Measurements from ENCODE around the gene SAMD4A. TPM values are rescaled to one million over a fixed set of nuclear protein-coding genes. Genes with fewer than 3 reads are reported as not detected.

The SAMD4A gene
- total RNA-seq, 1 donor from 2014 or later = 4.7 TPM

DNA sequence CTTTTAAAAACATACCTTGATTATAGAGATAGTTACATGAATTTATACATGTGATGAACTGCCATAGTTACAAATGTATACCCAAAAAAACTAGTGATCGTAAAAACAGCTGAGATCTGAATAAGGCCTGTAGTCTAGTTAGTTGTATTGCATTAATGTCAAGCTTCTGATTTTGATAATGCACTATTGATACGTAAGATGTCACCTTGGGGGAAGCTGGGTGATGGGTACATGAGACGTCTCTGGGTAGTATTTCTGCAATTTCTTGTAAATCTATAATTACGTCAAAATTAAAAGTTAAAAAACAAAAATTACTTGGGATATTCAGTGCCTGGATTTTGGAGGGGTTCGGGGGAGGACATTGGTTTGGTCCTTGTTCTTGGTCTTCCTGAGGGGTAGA lies 144.4 kb downstream of the SAMD4A start:
- H3K9me3 Mint-ChIP-seq = peaks cover 2% of the 10 kb centered on the region
- no peak overlapping the region for H3K27ac Mint-ChIP-seq (ENCODE audit: unreplicated experiment)
- no peaks in the 10 kb centered on the region for H3K4me1 Mint-ChIP-seq
- no peak overlapping the region for H3K4me3 Mint-ChIP-seq
- no peak for DNase-seq (ENCODE audit: low read depth, low spot score)
- no peaks in the 10 kb centered on the region for H3K36me3 Mint-ChIP-seq (ENCODE audit: low read depth)
- H3K27me3 Mint-ChIP-seq (ENCODE audit: low read depth) = no peaks in the 10 kb centered on the region
- TF ChIP-seq, protein P1, sequence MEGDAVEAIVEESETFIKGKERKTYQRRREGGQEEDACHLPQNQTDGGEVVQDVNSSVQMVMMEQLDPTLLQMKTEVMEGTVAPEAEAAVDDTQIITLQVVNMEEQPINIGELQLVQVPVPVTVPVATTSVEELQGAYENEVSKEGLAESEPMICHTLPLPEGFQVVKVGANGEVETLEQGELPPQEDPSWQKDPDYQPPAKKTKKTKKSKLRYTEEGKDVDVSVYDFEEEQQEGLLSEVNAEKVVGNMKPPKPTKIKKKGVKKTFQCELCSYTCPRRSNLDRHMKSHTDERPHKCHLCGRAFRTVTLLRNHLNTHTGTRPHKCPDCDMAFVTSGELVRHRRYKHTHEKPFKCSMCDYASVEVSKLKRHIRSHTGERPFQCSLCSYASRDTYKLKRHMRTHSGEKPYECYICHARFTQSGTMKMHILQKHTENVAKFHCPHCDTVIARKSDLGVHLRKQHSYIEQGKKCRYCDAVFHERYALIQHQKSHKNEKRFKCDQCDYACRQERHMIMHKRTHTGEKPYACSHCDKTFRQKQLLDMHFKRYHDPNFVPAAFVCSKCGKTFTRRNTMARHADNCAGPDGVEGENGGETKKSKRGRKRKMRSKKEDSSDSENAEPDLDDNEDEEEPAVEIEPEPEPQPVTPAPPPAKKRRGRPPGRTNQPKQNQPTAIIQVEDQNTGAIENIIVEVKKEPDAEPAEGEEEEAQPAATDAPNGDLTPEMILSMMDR (conservative IDR thresholded peaks at IDR 0.05) = no peak

DNA sequence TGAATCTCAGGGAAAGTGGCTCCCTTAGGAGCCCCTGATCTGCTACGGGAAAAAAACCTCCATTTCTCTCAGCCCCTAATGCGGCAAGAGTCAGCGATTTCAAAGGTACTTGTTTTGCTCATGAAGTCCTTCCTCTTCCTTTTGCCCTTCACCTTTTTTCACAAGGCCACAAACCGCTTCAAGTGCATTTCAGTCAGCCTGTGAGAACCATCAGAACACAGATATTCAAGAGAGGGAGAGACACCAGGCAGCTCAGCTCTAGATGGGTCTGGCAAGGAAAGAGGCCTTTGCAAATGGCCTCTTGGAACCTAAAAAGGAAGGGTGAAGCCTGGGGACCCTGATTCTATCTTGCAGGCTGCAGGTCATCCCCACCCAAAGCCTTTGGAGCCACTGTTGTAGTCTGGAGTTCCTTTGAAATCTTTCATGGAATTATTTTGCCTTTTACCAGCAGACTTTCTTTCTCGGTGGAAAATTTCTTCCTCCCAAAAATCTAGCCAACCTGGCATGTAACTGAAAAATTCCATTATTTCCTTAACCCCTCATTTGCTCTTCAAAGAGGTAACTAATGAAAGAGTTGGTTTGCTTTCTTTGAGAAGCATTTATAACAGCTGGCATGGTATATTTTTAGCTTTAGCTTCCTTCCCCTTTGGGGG lies 145.0 kb downstream of the SAMD4A start:
- H3K4me3 Mint-ChIP-seq = no peak overlapping the region
- H3K27ac Mint-ChIP-seq (ENCODE audit: unreplicated experiment) = no peak overlapping the region
- TF ChIP-seq, protein P1 (conservative IDR thresholded peaks at IDR 0.05) = no peak
- H3K4me1 Mint-ChIP-seq = no peaks in the 10 kb centered on the region
- H3K27me3 Mint-ChIP-seq (ENCODE audit: low read depth) = no peaks in the 10 kb centered on the region
- no peak for DNase-seq (ENCODE audit: low read depth, low spot score)
- no peaks in the 10 kb centered on the region for H3K36me3 Mint-ChIP-seq (ENCODE audit: low read depth)
- peaks cover 2% of the 10 kb centered on the region for H3K9me3 Mint-ChIP-seq

DNA sequence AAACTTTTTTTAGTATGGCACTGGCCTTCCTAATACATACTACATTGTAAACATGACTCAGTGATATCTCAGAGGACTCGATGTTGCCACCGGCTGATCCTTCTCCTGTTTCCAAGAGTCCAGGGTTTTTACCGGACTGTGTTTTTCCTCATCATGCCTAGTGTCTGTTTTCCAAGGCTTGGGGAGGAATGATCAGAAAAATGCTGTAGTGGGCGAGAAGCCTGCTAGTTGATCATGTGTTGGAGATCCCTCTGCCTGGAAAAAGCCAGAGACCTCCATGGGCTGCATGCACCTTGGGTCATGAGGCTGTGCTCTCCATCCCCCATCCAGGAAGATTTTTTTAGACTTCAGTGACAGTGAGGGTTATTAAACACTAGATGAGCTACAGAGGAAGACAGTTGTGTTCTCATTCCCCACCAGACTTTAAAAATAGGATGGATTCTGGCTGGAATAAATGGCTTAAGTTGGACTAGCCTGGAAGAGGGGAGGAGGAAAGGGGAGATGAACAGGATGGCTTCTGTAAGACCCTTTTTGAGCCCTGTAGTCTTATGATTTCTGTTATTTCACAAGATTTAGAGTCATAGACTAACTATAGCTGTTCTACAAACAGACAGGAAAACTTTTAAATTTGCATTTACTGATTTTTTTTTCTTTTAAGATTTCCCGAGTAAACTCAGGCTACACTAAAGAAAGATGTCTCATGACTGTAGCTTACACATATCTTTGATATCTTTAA lies 145.7 kb downstream of the SAMD4A start:
- TF ChIP-seq, protein P1 (conservative IDR thresholded peaks at IDR 0.05) = no peak
- no peak overlapping the region for H3K4me3 Mint-ChIP-seq
- no peaks in the 10 kb centered on the region for H3K4me1 Mint-ChIP-seq
- no peaks in the 10 kb centered on the region for H3K36me3 Mint-ChIP-seq (ENCODE audit: low read depth)
- H3K27me3 Mint-ChIP-seq (ENCODE audit: low read depth) = no peaks in the 10 kb centered on the region
- no peak overlapping the region for H3K27ac Mint-ChIP-seq (ENCODE audit: unreplicated experiment)
- no peak for DNase-seq (ENCODE audit: low read depth, low spot score)
- peaks cover 2% of the 10 kb centered on the region for H3K9me3 Mint-ChIP-seq

DNA sequence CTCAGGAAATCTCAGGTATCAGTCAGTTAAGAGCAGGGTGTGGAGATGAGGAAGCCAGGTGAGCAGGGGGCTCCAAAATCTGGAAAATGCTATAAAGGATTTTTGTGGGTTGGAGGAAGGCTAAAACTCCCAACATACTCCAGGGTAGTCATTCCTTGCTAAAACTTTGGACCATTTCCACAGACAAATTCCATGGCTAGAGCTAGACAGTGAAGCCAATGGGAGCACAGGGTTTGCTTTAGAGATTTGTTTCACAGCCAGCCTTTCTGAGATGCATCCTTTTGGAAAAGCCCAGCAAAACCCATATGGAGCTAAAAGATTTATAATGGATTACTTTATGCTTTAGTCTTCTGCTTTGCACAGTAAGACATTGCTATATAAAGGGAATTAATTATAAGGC lies 146.5 kb downstream of the SAMD4A start:
- Mint-ChIP-seq H3K4me1 (peaks cover 6% of the 10 kb centered on the region), H3K27ac (ENCODE audit: unreplicated experiment) (no peak overlapping the region), H3K27me3 (ENCODE audit: low read depth) (no peaks in the 10 kb centered on the region), H3K4me3 (no peak overlapping the region), H3K36me3 (ENCODE audit: low read depth) (no peaks in the 10 kb centered on the region), H3K9me3 (peaks cover 2% of the 10 kb centered on the region)
- TF ChIP-seq, protein P1 (conservative IDR thresholded peaks at IDR 0.05) = no peak
- no peak for DNase-seq (ENCODE audit: low read depth, low spot score)

DNA sequence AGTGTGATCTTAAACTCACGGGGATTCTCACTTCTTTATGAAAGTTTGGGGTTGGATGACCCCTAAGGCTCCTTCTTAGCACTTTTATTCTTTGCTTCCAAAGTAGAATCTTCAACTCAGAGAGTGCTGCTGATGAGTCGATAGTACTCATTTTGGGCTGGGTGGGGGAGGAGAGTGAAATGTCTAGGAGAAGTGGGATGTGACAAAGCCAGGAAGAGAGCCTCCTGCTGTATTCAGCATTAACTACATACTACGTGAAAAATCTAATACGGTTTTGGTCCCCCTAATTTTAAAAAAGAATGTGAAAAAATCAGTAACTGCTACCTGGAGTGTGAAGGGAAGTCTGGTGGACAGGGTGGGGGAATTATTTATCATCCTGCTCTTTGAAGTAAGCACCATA lies 148.3 kb downstream of the SAMD4A start:
- Mint-ChIP-seq H3K4me1 (peaks cover 7% of the 10 kb centered on the region), H3K4me3 (no peak overlapping the region), H3K9me3 (peaks cover 2% of the 10 kb centered on the region), H3K27ac (ENCODE audit: unreplicated experiment) (no peak overlapping the region), H3K36me3 (ENCODE audit: low read depth) (no peaks in the 10 kb centered on the region), H3K27me3 (ENCODE audit: low read depth) (no peaks in the 10 kb centered on the region)
- TF ChIP-seq, protein P1 (conservative IDR thresholded peaks at IDR 0.05) = no peak
- no peak for DNase-seq (ENCODE audit: low read depth, low spot score)
